Mucosa of rectum (tissue), 2 donors: ENCODE measurements around the gene MC1R.

Experiments used
- H3K27ac ChIP-seq, 2 donors: one replicate each; pipeline ENCODE4 v1.7.0; 2013; ENCODE audit warnings: inconsistent platforms in 2 of 2, low read depth in 2 of 2, low read length in 2 of 2
- H3K27me3 ChIP-seq, 2 donors: one replicate each; pipeline ENCODE4 v1.7.0; 2013; ENCODE audit warnings: low read length in 2 of 2; ENCODE audit not compliant: control insufficient read depth in 2 of 2, insufficient read depth in 2 of 2
- H3K36me3 ChIP-seq, 2 donors: one replicate each; pipeline ENCODE4 v1.7.0; 2013; ENCODE audit warnings: low read length in 2 of 2; ENCODE audit not compliant: control insufficient read depth in 2 of 2, insufficient read depth in 2 of 2
- H3K4me1 ChIP-seq, 2 donors: one replicate each; pipeline ENCODE4 v1.7.0; 2013; ENCODE audit warnings: low read length in 2 of 2, mild to moderate bottlenecking in 1 of 2; ENCODE audit not compliant: control insufficient read depth in 2 of 2, insufficient read depth in 2 of 2
- H3K4me3 ChIP-seq, 2 donors: one replicate each; pipeline ENCODE4 v1.7.0; 2013; ENCODE audit warnings: low read length in 2 of 2
- H3K9ac ChIP-seq, 2 donors: one replicate each; pipeline ENCODE4 v1.7.0; 2013; ENCODE audit warnings: low read length in 2 of 2, low read depth in 1 of 2, mild to moderate bottlenecking in 1 of 2
- H3K9me3 ChIP-seq, 2 donors: one replicate each; pipeline ENCODE4 v1.7.0; 2013; ENCODE audit warnings: low read length in 2 of 2; ENCODE audit not compliant: control insufficient read depth in 2 of 2
- donor health status: healthy.
- donor health status: Normal muscosa, but diverticular disease.

MC1R gene

GRCh38 chr16:89952049-89952448 is 33.4 kb downstream of the MC1R start:
- no peak overlapping the region for H3K9ac ChIP-seq

GRCh38 chr16:89952551-89952950 is 33.9 kb downstream of the MC1R start:
- peaks cover 11 to 21% of the 10 kb centered on the region in 2 donors for H3K4me1 ChIP-seq
- H3K27ac ChIP-seq: peak overlapping the region in 1 of 2 donors; percentile 25
- no peaks in the 10 kb centered on the region for H3K27me3 ChIP-seq
- H3K9me3 ChIP-seq: no peaks in the 10 kb centered on the region
- H3K36me3 ChIP-seq: peaks cover 2 to 4% of the 10 kb centered on the region in 2 donors
- no peak overlapping the region for H3K4me3 ChIP-seq
- H3K9ac ChIP-seq: no peak overlapping the region

More at GRCh38 chr16:89952049-89952448, 33.4 kb downstream of the MC1R start:
- peak overlapping the region in 1 of 2 donors; percentile 25 for H3K27ac ChIP-seq
- peaks cover 2 to 4% of the 10 kb centered on the region in 2 donors for H3K36me3 ChIP-seq
- peaks cover 11 to 24% of the 10 kb centered on the region in 2 donors for H3K4me1 ChIP-seq
- no peaks in the 10 kb centered on the region for H3K9me3 ChIP-seq
- H3K4me3 ChIP-seq: no peak overlapping the region
- no peaks in the 10 kb centered on the region for H3K27me3 ChIP-seq

- peak overlapping the region in 1 of 2 donors; percentile 32 for H3K9ac ChIP-seq
- no peaks in the 10 kb centered on the region for H3K9me3 ChIP-seq
- no peak overlapping the region for H3K4me3 ChIP-seq
- no peak overlapping the region for H3K27ac ChIP-seq
- H3K27me3 ChIP-seq: no peaks in the 10 kb centered on the region
- peaks cover 8 to 16% of the 10 kb centered on the region in 2 donors for H3K4me1 ChIP-seq
- H3K36me3 ChIP-seq: peaks cover 4 to 8% of the 10 kb centered on the region in 2 donors
Measured at GRCh38 chr16:89953671-89954406, 35.2 kb downstream of the MC1R start.

- Histone ChIP-seq H3K9ac (no peak overlapping the region), H3K9me3 (no peaks in the 10 kb centered on the region), H3K27me3 (no peaks in the 10 kb centered on the region), H3K4me1 (peaks cover 4 to 13% of the 10 kb centered on the region in 2 donors), H3K36me3 (peaks cover 4 to 14% of the 10 kb centered on the region in 2 donors), H3K4me3 (no peak overlapping the region), H3K27ac (no peak overlapping the region)
Measured at GRCh38 chr16:89954462-89954861, 35.8 kb downstream of the MC1R start.

- Histone ChIP-seq H3K9ac (no peak overlapping the region), H3K27me3 (no peaks in the 10 kb centered on the region), H3K36me3 (peaks cover 4 to 19% of the 10 kb centered on the region in 2 donors), H3K4me1 (peaks cover 0 to 11% of the 10 kb centered on the region in 2 donors), H3K9me3 (no peaks in the 10 kb centered on the region), H3K4me3 (no peak overlapping the region), H3K27ac (no peak overlapping the region)
Measured at GRCh38 chr16:89955001-89955685, 36.5 kb downstream of the MC1R start.

- H3K27ac ChIP-seq: no peak overlapping the region
- no peak overlapping the region for H3K4me3 ChIP-seq
Measured at GRCh38 chr16:89956505-89957215, 38.0 kb downstream of the MC1R start.

GRCh38 chr16:89957216-89957785 is 38.6 kb downstream of the MC1R start:
- H3K27ac ChIP-seq: peak overlapping the region; percentile 6 to 43
- H3K36me3 ChIP-seq: peaks cover 4 to 29% of the 10 kb centered on the region in 2 donors
- H3K4me3 ChIP-seq: no peak overlapping the region
- H3K4me1 ChIP-seq: peaks cover 0 to 11% of the 10 kb centered on the region in 2 donors
- no peak overlapping the region for H3K9ac ChIP-seq
- H3K9me3 ChIP-seq: no peaks in the 10 kb centered on the region
- no peaks in the 10 kb centered on the region for H3K27me3 ChIP-seq

More at GRCh38 chr16:89956505-89957215, 38.0 kb downstream of the MC1R start:
- Histone ChIP-seq H3K9me3 (no peaks in the 10 kb centered on the region), H3K9ac (no peak overlapping the region), H3K27me3 (no peaks in the 10 kb centered on the region), H3K4me1 (peaks cover 0 to 11% of the 10 kb centered on the region in 2 donors), H3K36me3 (peaks cover 4 to 29% of the 10 kb centered on the region in 2 donors)

- H3K4me3 ChIP-seq: peak overlapping the region in 1 of 2 donors; percentile 38
- H3K9me3 ChIP-seq: no peaks in the 10 kb centered on the region
- H3K9ac ChIP-seq: no peak overlapping the region
- H3K27ac ChIP-seq: no peak overlapping the region
- no peaks in the 10 kb centered on the region for H3K27me3 ChIP-seq
- H3K4me1 ChIP-seq: peaks cover 0 to 6% of the 10 kb centered on the region in 2 donors
- peaks cover 4 to 29% of the 10 kb centered on the region in 2 donors for H3K36me3 ChIP-seq
Measured at GRCh38 chr16:89958068-89958467, 39.4 kb downstream of the MC1R start.

- no peaks in the 10 kb centered on the region for H3K27me3 ChIP-seq
- peaks cover 4 to 29% of the 10 kb centered on the region in 2 donors for H3K36me3 ChIP-seq
- H3K4me3 ChIP-seq: no peak overlapping the region
- H3K4me1 ChIP-seq: peaks cover 0 to 2% of the 10 kb centered on the region in 2 donors
- H3K27ac ChIP-seq: no peak overlapping the region
- H3K9me3 ChIP-seq: no peaks in the 10 kb centered on the region
- no peak overlapping the region for H3K9ac ChIP-seq
Measured at GRCh38 chr16:89958596-89958995, 39.9 kb downstream of the MC1R start.
